Measurements from ENCODE around the gene BMS1.
"Not testable (repeated sequence)": the region's sequence is repeated elsewhere in the genome, so short reads cannot be mapped to it uniquely, and the experiment has no call there.

The BMS1 gene

GRCh38 chr10:42866115-42866995, 83.8 kb downstream of the BMS1 start:
- DNase-seq: peak; percentile 25

GRCh38 chr10:42867571-42867970, 85.0 kb downstream of the BMS1 start:
- no peak for DNase-seq

- no peak for DNase-seq
These were observed 85.9 kb downstream of the BMS1 start for GRCh38 chr10:42868530-42868929.

GRCh38 chr10:42869977-42870350, 87.4 kb downstream of the BMS1 start:
- DNase-seq: no peak

GRCh38 chr10:42871138-42871641, 88.6 kb downstream of the BMS1 start:
- not testable (repeated sequence) for DNase-seq

GRCh38 chr10:42871823-42872222, 89.2 kb downstream of the BMS1 start:
- DNase-seq: no peak

GRCh38 chr10:42872865-42873435, 90.4 kb downstream of the BMS1 start:
- no peak for DNase-seq

GRCh38 chr10:42874713-42875387, 92.3 kb downstream of the BMS1 start:
- DNase-seq: no peak

GRCh38 chr10:42875388-42875755, 92.8 kb downstream of the BMS1 start:
- DNase-seq: no peak

GRCh38 chr10:42875798-42876341, 93.3 kb downstream of the BMS1 start:
- no peak for DNase-seq

- DNase-seq: no peak
These were observed 93.9 kb downstream of the BMS1 start for GRCh38 chr10:42876476-42876875.

GRCh38 chr10:42876945-42877344, 94.3 kb downstream of the BMS1 start:
- DNase-seq: no peak

GRCh38 chr10:42877496-42878030, 95.0 kb downstream of the BMS1 start:
- no peak for DNase-seq

- DNase-seq: no peak
These were observed 95.7 kb downstream of the BMS1 start for GRCh38 chr10:42878134-42878820.

GRCh38 chr10:42878821-42879195, 96.2 kb downstream of the BMS1 start:
- DNase-seq: no peak

GRCh38 chr10:42879380-42880254, 97.0 kb downstream of the BMS1 start:
- DNase-seq: no peak

GRCh38 chr10:42880255-42880620, 97.6 kb downstream of the BMS1 start:
- DNase-seq: no peak

- DNase-seq: no peak
These were observed 100.0 kb downstream of the BMS1 start for GRCh38 chr10:42882597-42882996.

All from NCI-H526 treated with DMSO at 0.1 percent for 48 hours (cell line).